ENCODE measurements around the gene CWC27. TPM values are rescaled to one million over a fixed set of nuclear protein-coding genes. Genes with fewer than 3 reads are reported as not detected.

CWC27 gene
- total and polyA plus RNA-seq, 10 donors = 11.1 to 22.1 (median 15.9) TPM

DNA sequence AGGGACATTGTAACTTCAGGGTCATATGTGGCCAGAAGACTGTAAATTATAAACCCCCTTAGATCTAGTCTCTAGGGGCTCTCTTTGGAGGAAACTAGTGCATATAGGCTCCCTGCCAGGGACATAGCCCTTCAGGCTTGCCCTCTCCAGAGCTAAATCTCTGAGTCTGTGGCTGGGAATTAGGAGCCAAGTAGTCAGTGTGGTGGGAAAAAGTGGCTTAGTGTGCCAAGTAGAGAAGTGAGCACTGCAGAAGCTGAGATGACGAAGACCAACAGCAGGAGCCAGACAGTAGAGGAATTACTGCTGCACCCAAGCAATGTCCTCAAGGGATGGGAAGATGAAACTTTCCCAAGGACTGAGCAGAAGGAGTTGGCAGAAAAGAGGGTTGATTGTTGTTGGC is 71.2 kb downstream of the CWC27 start:
- H3K36me3 ChIP-seq = peaks cover 0 to 51% (median 0%) of the 10 kb centered on the region in 6 donors
- peaks cover 0 to 17% (median 9%) of the 10 kb centered on the region in 8 donors for H3K9me3 ChIP-seq
- H3K27ac ChIP-seq = no peak overlapping the region
- 83 to 100% (median 95%) methylated on average over 1 of the region's 1 CpG for WGBS, 5 donors
- TF ChIP-seq, protein P1, sequence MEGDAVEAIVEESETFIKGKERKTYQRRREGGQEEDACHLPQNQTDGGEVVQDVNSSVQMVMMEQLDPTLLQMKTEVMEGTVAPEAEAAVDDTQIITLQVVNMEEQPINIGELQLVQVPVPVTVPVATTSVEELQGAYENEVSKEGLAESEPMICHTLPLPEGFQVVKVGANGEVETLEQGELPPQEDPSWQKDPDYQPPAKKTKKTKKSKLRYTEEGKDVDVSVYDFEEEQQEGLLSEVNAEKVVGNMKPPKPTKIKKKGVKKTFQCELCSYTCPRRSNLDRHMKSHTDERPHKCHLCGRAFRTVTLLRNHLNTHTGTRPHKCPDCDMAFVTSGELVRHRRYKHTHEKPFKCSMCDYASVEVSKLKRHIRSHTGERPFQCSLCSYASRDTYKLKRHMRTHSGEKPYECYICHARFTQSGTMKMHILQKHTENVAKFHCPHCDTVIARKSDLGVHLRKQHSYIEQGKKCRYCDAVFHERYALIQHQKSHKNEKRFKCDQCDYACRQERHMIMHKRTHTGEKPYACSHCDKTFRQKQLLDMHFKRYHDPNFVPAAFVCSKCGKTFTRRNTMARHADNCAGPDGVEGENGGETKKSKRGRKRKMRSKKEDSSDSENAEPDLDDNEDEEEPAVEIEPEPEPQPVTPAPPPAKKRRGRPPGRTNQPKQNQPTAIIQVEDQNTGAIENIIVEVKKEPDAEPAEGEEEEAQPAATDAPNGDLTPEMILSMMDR (IDR thresholded peaks at IDR 0.05 in 8 of 11, conservative IDR thresholded peaks at IDR 0.05 in 3 of 11) = no peak
- TF ChIP-seq POLR2AphosphoS5 (IDR thresholded peaks at IDR 0.05) (no peak), POLR2A (IDR thresholded peaks at IDR 0.05) (no peak)
- intact Hi-C loops (cut with DNase I; ENCODE audit: low total_unique reads) = no loop called here
- DNase-seq = no peak
- H3K4me1 ChIP-seq = peaks cover 0 to 5% (median 2%) of the 10 kb centered on the region in 6 donors
- no peaks in the 10 kb centered on the region for H3K27me3 ChIP-seq (replicated peaks in 1 of 7)
- H3K4me3 ChIP-seq = no peak overlapping the region

DNA sequence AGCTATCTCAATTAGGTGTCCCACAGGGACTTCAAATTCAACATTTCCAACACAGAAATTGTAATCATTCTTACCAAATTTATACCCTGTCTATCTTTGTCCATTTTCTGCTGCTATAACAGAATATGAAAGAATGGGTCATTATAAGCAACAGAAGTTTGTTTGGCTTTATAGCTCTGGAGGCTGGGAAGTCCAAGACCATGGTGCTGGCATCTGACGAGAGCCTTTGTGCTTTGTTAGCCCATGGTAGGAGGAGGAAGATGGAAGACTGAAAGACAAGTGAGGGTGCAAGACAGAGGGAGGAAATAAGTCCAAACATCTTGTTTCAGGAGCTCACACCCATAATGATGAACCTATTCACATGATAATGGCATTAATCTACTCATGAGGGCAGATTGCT is 72.2 kb downstream of the CWC27 start:
- Histone ChIP-seq H3K4me1 (peaks cover 0 to 3% (median 1%) of the 10 kb centered on the region in 6 donors), H3K36me3 (peaks cover 0 to 59% (median 0%) of the 10 kb centered on the region in 6 donors), H3K27me3 (replicated peaks in 1 of 7) (no peaks in the 10 kb centered on the region), H3K27ac (no peak overlapping the region), H3K9me3 (peaks cover 0 to 27% (median 20%) of the 10 kb centered on the region in 8 donors), H3K4me3 (no peak overlapping the region)
- DNase-seq = no peak
- intact Hi-C loops (cut with DNase I; ENCODE audit: low total_unique reads) = no loop called here
- TF ChIP-seq POLR2A (IDR thresholded peaks at IDR 0.05) (no peak), POLR2AphosphoS5 (IDR thresholded peaks at IDR 0.05) (no peak)
- TF ChIP-seq, protein P1 (IDR thresholded peaks at IDR 0.05 in 8 of 11, conservative IDR thresholded peaks at IDR 0.05 in 3 of 11) = no peak
- WGBS, 5 donors = 97 to 100% (median 100%) methylated on average over 1 of the region's 1 CpG

DNA sequence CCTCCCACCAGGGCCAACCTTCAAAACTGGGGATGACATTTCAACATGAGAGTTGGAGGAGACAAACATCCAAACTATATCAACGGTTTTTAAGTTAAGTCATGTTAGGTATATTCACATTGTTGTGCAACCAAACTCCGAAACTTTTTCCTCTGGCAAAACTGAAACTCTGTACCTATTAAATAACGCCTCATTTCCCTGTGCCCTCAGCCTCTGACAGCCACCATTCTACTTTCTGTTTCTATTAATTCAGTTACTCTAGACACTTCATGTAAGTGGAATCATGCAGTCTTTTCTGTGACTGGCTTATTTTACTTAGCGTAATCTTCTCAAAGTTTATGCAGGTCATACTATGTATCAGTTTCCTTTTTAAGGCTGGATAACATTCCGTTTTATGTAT is 85.0 kb downstream of the CWC27 start:
- Histone ChIP-seq H3K4me3 (no peak overlapping the region), H3K27me3 (replicated peaks in 1 of 7) (no peaks in the 10 kb centered on the region), H3K27ac (no peak overlapping the region), H3K4me1 (no peaks in the 10 kb centered on the region), H3K36me3 (no peaks in the 10 kb centered on the region), H3K9me3 (no peaks in the 10 kb centered on the region)
- intact Hi-C loops (cut with DNase I; ENCODE audit: low total_unique reads) = no loop called here
- TF ChIP-seq POLR2AphosphoS5 (IDR thresholded peaks at IDR 0.05) = no peak
- TF ChIP-seq, protein P1 (IDR thresholded peaks at IDR 0.05 in 8 of 11, conservative IDR thresholded peaks at IDR 0.05 in 3 of 11) = no peak
- TF ChIP-seq POLR2A (IDR thresholded peaks at IDR 0.05) = no peak
- WGBS, 5 donors = 90 to 96% (median 95%) methylated on average over 5 of the region's 5 CpGs
- DNase-seq = no peak

DNA sequence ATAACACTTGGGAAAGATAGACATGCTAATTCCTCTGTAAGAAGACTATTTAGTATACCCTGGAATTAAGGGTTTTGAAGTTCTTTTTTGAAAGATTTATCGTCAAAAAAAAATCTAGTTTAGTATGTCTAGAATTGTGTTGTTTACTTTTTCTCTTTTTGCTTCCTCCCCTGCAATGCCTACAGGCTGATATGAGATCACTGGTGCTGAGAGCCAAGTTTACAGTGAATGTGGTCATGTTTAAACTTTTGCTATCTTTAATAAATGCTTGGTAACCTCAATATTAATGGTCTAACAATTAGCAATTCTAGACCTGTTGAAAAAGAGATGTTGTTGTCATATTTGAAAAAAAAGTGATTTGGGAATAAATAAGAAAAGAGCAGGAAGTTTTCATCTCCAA is 86.1 kb downstream of the CWC27 start:
- H3K4me3 ChIP-seq = no peak overlapping the region
- no peak for TF ChIP-seq POLR2A (IDR thresholded peaks at IDR 0.05)
- TF ChIP-seq POLR2AphosphoS5 (IDR thresholded peaks at IDR 0.05) = no peak
- TF ChIP-seq, protein P1 (IDR thresholded peaks at IDR 0.05 in 8 of 11, conservative IDR thresholded peaks at IDR 0.05 in 3 of 11) = no peak

More for the DNA sequence above, 86.1 kb downstream of the CWC27 start:
- Histone ChIP-seq H3K9me3 (no peaks in the 10 kb centered on the region), H3K27ac (no peak overlapping the region), H3K36me3 (no peaks in the 10 kb centered on the region), H3K4me1 (no peaks in the 10 kb centered on the region), H3K27me3 (replicated peaks in 1 of 7) (no peaks in the 10 kb centered on the region)
- intact Hi-C loops (cut with DNase I; ENCODE audit: low total_unique reads) = no loop called here
- WGBS, 5 donors = 96 to 100% (median 98%) methylated on average over 1 of the region's 1 CpG
- DNase-seq = no peak

Measured in spleen (tissue), 11 donors.